Esophagus squamous epithelium (tissue), 4 donors: Measurements from ENCODE around the gene C8B.

Source experiments
- POLR2A ChIP-seq, 4 donors: fragments of 450-650 bp; IDR thresholded peaks; one replicate each; pipeline ENCODE4 v1.6.1; 2017; ENCODE audit warnings: antibody characterized with exemption in 4 of 4, mild to moderate bottlenecking in 4 of 4, moderate library complexity in 3 of 4
- TF ChIP-seq, protein P1 (sequence below), 6 experiments: fragments of 450-650 bp in 4 of 6; fragments of 200-600 bp in 2 of 6; sonication (generic) in 2 of 6; IDR thresholded peaks; one replicate each; pipeline ENCODE4 v1.5.1; 2016 to 2019; ENCODE audit warnings: antibody characterized with exemption in 6 of 6, mild to moderate bottlenecking in 4 of 6, moderate library complexity in 4 of 6

DNA sequence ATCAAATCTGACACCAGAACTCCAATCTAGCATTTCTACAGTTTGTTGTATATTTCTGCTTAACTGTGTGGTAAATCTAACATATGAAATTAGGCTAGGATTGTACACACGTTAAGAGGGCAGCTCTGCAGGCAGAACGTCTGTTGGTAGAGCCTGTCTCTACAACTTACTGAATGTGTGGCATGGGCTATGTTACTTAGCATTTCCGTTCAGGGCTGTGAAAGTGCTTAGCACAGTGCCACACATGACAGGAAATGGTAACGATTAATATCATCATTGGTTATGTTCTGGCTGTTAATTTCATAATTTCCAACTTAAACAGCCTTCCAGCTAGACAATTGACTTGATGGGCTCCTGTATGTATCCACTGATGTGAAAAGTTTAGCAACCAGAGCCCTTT lies 9.6 kb upstream of the C8B start:
- TF ChIP-seq, protein P1, sequence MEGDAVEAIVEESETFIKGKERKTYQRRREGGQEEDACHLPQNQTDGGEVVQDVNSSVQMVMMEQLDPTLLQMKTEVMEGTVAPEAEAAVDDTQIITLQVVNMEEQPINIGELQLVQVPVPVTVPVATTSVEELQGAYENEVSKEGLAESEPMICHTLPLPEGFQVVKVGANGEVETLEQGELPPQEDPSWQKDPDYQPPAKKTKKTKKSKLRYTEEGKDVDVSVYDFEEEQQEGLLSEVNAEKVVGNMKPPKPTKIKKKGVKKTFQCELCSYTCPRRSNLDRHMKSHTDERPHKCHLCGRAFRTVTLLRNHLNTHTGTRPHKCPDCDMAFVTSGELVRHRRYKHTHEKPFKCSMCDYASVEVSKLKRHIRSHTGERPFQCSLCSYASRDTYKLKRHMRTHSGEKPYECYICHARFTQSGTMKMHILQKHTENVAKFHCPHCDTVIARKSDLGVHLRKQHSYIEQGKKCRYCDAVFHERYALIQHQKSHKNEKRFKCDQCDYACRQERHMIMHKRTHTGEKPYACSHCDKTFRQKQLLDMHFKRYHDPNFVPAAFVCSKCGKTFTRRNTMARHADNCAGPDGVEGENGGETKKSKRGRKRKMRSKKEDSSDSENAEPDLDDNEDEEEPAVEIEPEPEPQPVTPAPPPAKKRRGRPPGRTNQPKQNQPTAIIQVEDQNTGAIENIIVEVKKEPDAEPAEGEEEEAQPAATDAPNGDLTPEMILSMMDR (IDR thresholded peaks at IDR 0.05): no peak
- TF ChIP-seq POLR2A (IDR thresholded peaks at IDR 0.05): no peak
